Upper lobe of left lung (tissue), 6 donors: ENCODE data around the gene LEKR1. TPM values are rescaled to one million over a fixed set of nuclear protein-coding genes. Genes with fewer than 3 reads are reported as not detected.
"Not testable (repeated sequence)": the region's sequence is repeated elsewhere in the genome, so short reads cannot be mapped to it uniquely, and the experiment has no call there.

Source experiments
- ATAC-seq, 2 donors: fragments of 200-7000 bp; cut with Tn5 transposase; one replicate each; pipeline ENCODE4 v1.9.1; 2022; ENCODE audit warnings: mild to moderate bottlenecking in 2 of 2, moderate library complexity in 2 of 2; ENCODE audit not compliant: low FRiP score in 2 of 2
- DNase-seq, 2 donors: peaks; one replicate each; pipeline ENCODE4 v3.0.0-alpha.2; 2019 to 2020
- H3K27ac ChIP-seq, 4 donors: fragments of 200-600 bp; sonication (generic); one replicate each; pipeline ENCODE4 v1.5.1; 2016 to 2019
- H3K27me3 ChIP-seq, 4 donors: fragments of 200-600 bp; sonication (generic); one replicate each; pipeline ENCODE4 v1.5.1; 2017 to 2019
- H3K36me3 ChIP-seq, 4 donors: fragments of 200-600 bp; sonication (generic); one replicate each; pipeline ENCODE4 v1.5.1; 2016 to 2019
- H3K4me1 ChIP-seq, 4 donors: fragments of 200-600 bp; sonication (generic); one replicate each; pipeline ENCODE4 v1.5.1; 2018 to 2019
- H3K4me3 ChIP-seq, 4 donors: fragments of 200-600 bp; sonication (generic); one replicate each; pipeline ENCODE4 v1.5.1; 2017 to 2019; ENCODE audit warnings: mild to moderate bottlenecking in 2 of 4, moderate library complexity in 1 of 4
- H3K9me3 ChIP-seq, 4 donors: fragments of 200-600 bp; sonication (generic); one replicate each; pipeline ENCODE4 v1.5.1; 2018 to 2019
- EP300 ChIP-seq, 4 donors: sonication (generic); formaldehyde crosslinking; IDR thresholded peaks; one replicate each; pipeline ENCODE4 v1.5.1; 2017; ENCODE audit warnings: antibody characterized with exemption in 4 of 4, control low read depth in 2 of 4
- POLR2A ChIP-seq, 4 donors: fragments of 450-650 bp; IDR thresholded peaks; one replicate each; pipeline ENCODE4 v1.5.1; 2016 to 2017; ENCODE audit warnings: antibody characterized with exemption in 4 of 4, mild to moderate bottlenecking in 2 of 4
- POLR2AphosphoS5 ChIP-seq, 2 donors: sonication (generic); formaldehyde crosslinking; IDR thresholded peaks; one replicate each; pipeline ENCODE4 v1.5.1; 2017; ENCODE audit warnings: antibody characterized with exemption in 2 of 2
- whole genome bisulfite sequencing, 2 donors: methylation state at CpG; one replicate each; pipeline ENCODE4 v1.1.5; 2017 to 2018; 5-methylcytosine and 5-hydroxymethylcytosine counted together
- total RNA-seq, 6 donors: library from RNA; depleted of rRNA in 4 of 6; stranded (reverse); fragments of >200 nt in 4 of 6; gene quantifications; one replicate each; pipeline versions ENCODE4 v1.1.0 to v1.2.1, GENCODE V29; 2016 to 2021
- TF ChIP-seq, protein P1 (sequence below), 6 experiments: fragments of 450-650 bp in 4 of 6; fragments of 200-600 bp in 2 of 6; sonication (generic) in 2 of 6; IDR thresholded peaks; one replicate each; pipeline ENCODE4 v1.5.1; 2016 to 2019; ENCODE audit warnings: antibody characterized with exemption in 6 of 6
- donor health status: DM: no; HTN: no; CAD: no; lungs with moderate emphysema.
- donor health status: DM: no; HTN: yes; CAD: no; lungs with severe emphysema.

The LEKR1 gene
- total RNA-seq, 6 donors from 2014 or later = 1.0 to 9.1 (median 2.2) TPM

DNA sequence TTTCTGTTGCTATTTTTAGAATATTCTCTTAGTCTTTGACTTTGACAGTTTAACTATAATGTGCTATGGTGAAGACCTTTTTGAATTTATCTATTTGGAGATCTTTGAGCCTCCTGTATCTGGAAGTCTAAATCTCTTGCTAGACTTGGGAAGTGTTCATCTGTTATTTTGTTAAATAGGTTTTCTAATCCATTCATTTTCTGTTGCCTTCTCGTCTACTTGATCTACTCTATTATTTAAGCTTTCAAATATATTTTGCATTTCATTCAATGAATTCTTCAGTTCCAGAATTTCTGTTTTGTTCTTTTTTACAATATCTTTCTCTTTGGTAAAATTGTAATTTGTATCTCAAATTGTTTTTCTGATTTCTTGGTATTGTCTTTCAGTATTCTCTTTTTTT lies 47.8 kb downstream of the LEKR1 start:
- H3K27ac ChIP-seq = no peak overlapping the region
- peaks cover 3 to 12% (median 8%) of the 10 kb centered on the region in 4 donors for H3K9me3 ChIP-seq
- DNase-seq (no peak), ATAC-seq (no peak)
- H3K27me3 ChIP-seq = no peaks in the 10 kb centered on the region
- TF ChIP-seq, protein P1, sequence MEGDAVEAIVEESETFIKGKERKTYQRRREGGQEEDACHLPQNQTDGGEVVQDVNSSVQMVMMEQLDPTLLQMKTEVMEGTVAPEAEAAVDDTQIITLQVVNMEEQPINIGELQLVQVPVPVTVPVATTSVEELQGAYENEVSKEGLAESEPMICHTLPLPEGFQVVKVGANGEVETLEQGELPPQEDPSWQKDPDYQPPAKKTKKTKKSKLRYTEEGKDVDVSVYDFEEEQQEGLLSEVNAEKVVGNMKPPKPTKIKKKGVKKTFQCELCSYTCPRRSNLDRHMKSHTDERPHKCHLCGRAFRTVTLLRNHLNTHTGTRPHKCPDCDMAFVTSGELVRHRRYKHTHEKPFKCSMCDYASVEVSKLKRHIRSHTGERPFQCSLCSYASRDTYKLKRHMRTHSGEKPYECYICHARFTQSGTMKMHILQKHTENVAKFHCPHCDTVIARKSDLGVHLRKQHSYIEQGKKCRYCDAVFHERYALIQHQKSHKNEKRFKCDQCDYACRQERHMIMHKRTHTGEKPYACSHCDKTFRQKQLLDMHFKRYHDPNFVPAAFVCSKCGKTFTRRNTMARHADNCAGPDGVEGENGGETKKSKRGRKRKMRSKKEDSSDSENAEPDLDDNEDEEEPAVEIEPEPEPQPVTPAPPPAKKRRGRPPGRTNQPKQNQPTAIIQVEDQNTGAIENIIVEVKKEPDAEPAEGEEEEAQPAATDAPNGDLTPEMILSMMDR (IDR thresholded peaks at IDR 0.05) = no peak
- no peak for TF ChIP-seq POLR2AphosphoS5 (IDR thresholded peaks at IDR 0.05)
- no peak for TF ChIP-seq EP300 (IDR thresholded peaks at IDR 0.05)
- TF ChIP-seq POLR2A (IDR thresholded peaks at IDR 0.05) = no peak
- H3K4me1 ChIP-seq = no peaks in the 10 kb centered on the region
- no peaks in the 10 kb centered on the region for H3K36me3 ChIP-seq
- H3K4me3 ChIP-seq = no peak overlapping the region
- 86 to 88% methylated on average over 1 of the region's 1 CpG for WGBS, 2 donors

DNA sequence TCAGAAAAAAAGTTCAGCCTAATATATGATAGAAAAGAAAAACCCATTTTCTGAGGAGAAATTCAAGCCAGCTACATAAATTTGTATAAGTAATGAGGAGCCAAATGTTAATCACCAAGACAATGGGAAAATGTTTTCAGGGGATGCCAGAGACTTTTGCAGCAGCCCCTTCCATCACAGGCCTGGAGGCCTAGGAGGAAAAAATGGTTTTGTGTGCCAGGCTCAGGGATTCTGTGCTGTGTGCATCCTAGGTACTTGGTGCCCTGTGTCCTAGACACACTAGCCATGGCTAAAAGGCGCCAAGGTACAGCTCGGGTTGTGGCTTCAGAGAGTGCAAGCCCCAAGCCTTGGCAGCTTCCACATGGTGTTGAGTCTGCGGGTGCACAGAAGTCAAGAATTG lies 53.3 kb downstream of the LEKR1 start:
- H3K9me3 ChIP-seq = peaks cover 8 to 20% (median 17%) of the 10 kb centered on the region in 4 donors
- H3K4me3 ChIP-seq, H3K4me1 ChIP-seq, DNase-seq, H3K27ac ChIP-seq, ATAC-seq, H3K27me3 ChIP-seq, H3K36me3 ChIP-seq: not testable (repeated sequence)
- WGBS, 2 donors = 81 to 95% methylated on average over 3 of the region's 3 CpGs

DNA sequence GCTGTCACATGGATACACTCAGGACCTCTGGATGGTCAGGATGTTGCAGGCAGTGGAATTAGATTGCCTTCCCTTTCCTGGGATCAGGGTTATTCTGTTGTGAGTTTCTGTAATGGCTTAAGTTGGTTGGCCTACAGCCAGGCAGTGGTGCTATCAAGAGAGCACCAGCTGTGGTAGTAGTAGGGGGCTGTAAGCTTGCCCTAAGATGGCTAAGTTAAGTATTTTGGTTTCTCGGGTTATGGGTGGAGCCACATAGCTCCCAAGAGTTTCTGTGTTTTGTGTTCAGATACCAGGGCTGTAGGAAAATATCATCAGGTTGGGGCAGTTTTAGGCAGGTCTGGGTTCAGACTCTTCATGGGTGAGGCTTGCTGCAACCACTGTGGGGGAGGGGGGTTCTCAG lies 59.6 kb downstream of the LEKR1 start:
- Histone ChIP-seq H3K4me3 (no peak overlapping the region), H3K36me3 (no peaks in the 10 kb centered on the region), H3K27ac (no peak overlapping the region), H3K4me1 (no peaks in the 10 kb centered on the region), H3K27me3 (no peaks in the 10 kb centered on the region), H3K9me3 (peaks cover 0 to 3% (median 2%) of the 10 kb centered on the region in 4 donors)
- ATAC-seq = no peak
- no peak for DNase-seq
- TF ChIP-seq POLR2AphosphoS5 (IDR thresholded peaks at IDR 0.05) (no peak), EP300 (IDR thresholded peaks at IDR 0.05) (no peak), POLR2A (IDR thresholded peaks at IDR 0.05) (no peak)
- TF ChIP-seq, protein P1 (IDR thresholded peaks at IDR 0.05) = no peak
- whole genome bisulfite sequencing, 2 donors = 82 to 87% methylated on average over 1 of the region's 1 CpG

DNA sequence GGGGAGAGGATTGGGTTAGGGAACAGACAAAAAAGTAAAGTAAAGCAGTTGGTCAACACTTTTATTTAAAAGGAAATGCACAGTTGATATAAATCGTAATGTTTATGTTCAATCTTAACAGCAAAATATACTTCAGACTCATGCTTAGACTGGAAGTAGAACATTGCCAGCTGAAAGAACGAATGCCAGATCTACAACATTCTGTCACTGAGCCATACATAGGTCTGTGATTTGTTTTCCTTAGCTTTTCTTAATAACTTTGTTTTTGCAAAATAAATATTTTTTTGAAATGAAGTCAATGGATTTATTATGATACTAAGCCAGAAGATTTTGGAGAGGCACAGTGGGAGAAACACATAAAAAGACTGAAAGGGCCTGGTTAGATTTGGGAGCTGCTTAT lies 62.0 kb downstream of the LEKR1 start:
- Histone ChIP-seq H3K27me3 (no peaks in the 10 kb centered on the region), H3K27ac (no peak overlapping the region), H3K36me3 (no peaks in the 10 kb centered on the region), H3K9me3 (peaks cover 0 to 3% (median under 1%) of the 10 kb centered on the region in 4 donors), H3K4me3 (no peak overlapping the region), H3K4me1 (no peaks in the 10 kb centered on the region)
- TF ChIP-seq POLR2AphosphoS5 (IDR thresholded peaks at IDR 0.05) (no peak), POLR2A (IDR thresholded peaks at IDR 0.05) (no peak), EP300 (IDR thresholded peaks at IDR 0.05) (no peak)
- TF ChIP-seq, protein P1 (IDR thresholded peaks at IDR 0.05) = no peak
- no peak for ATAC-seq
- 44 to 65% methylated on average over 2 of the region's 2 CpGs for WGBS, 2 donors
- DNase-seq = no peak

DNA sequence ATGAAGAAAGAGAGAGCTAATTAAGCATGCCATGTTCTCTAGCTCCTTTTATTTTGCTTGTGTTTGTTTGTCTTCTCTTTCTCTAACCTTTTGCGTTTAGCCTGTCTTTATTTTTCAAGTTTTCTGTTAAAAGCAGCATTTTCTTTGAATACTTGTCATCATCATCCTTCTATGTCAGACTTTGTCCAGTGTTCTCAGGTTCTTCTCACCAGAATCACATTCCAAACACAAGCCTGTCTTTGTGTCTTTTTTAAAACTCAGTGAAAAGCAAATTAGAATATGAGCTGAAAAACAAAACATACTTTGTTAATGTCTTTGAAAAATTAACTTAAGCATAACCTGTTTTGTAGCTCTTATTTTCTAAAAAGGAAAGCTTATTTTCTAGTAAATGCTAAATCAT lies 62.4 kb downstream of the LEKR1 start:
- Histone ChIP-seq H3K9me3 (peaks cover 0 to 3% (median 0%) of the 10 kb centered on the region in 4 donors), H3K27me3 (no peaks in the 10 kb centered on the region), H3K27ac (no peak overlapping the region), H3K4me1 (no peaks in the 10 kb centered on the region), H3K4me3 (no peak overlapping the region), H3K36me3 (no peaks in the 10 kb centered on the region)
- DNase-seq = no peak
- ATAC-seq = no peak
- WGBS, 2 donors = 57 to 64% methylated on average over 1 of the region's 1 CpG
- TF ChIP-seq POLR2A (IDR thresholded peaks at IDR 0.05) (no peak), EP300 (IDR thresholded peaks at IDR 0.05) (no peak), POLR2AphosphoS5 (IDR thresholded peaks at IDR 0.05) (no peak)
- TF ChIP-seq, protein P1 (IDR thresholded peaks at IDR 0.05) = no peak
